ENCODE results near the gene ZNF333.
"Not testable (repeated sequence)": the region's sequence is repeated elsewhere in the genome, so short reads cannot be mapped to it uniquely, and the experiment has no call there.

ZNF333 gene

GRCh38 chr19:14699641-14700040, 9.8 kb downstream of the ZNF333 start:
- DNase-seq (ENCODE audit: low read depth) = no peak

GRCh38 chr19:14700711-14701375, 11.0 kb downstream of the ZNF333 start:
- no peak for DNase-seq (ENCODE audit: low read depth)

- no peak for DNase-seq (ENCODE audit: low read depth)
These were observed 14.0 kb downstream of the ZNF333 start for GRCh38 chr19:14703833-14704232.

- no peak for DNase-seq (ENCODE audit: low read depth)
These were observed 14.6 kb downstream of the ZNF333 start for GRCh38 chr19:14704450-14704849.

- DNase-seq (ENCODE audit: low read depth) = no peak
These were observed 26.0 kb downstream of the ZNF333 start for GRCh38 chr19:14715841-14716240.

- no peak for DNase-seq (ENCODE audit: low read depth)
These were observed 28.8 kb downstream of the ZNF333 start for GRCh38 chr19:14718522-14719116.

- DNase-seq (ENCODE audit: low read depth) = no peak
These were observed 29.3 kb downstream of the ZNF333 start for GRCh38 chr19:14719162-14719561.

GRCh38 chr19:14722127-14722526, 32.3 kb downstream of the ZNF333 start:
- DNase-seq (ENCODE audit: low read depth) = no peak

GRCh38 chr19:14728595-14728994, 38.7 kb downstream of the ZNF333 start:
- DNase-seq (ENCODE audit: low read depth) = no peak

GRCh38 chr19:14731200-14731599, 41.4 kb downstream of the ZNF333 start:
- no peak for DNase-seq (ENCODE audit: low read depth)

- DNase-seq (ENCODE audit: low read depth) = no peak
These were observed 42.7 kb downstream of the ZNF333 start for GRCh38 chr19:14732510-14732909.

- DNase-seq (ENCODE audit: low read depth) = no peak
These were observed 43.7 kb downstream of the ZNF333 start for GRCh38 chr19:14733574-14733973.

GRCh38 chr19:14735915-14736314, 46.1 kb downstream of the ZNF333 start:
- DNase-seq (ENCODE audit: low read depth) = no peak

- DNase-seq (ENCODE audit: low read depth) = no peak
These were observed 57.0 kb downstream of the ZNF333 start for GRCh38 chr19:14746886-14747285.

- DNase-seq (ENCODE audit: low read depth) = no peak
These were observed 58.8 kb downstream of the ZNF333 start for GRCh38 chr19:14748601-14749000.

- DNase-seq (ENCODE audit: low read depth) = no peak
These were observed 69.0 kb downstream of the ZNF333 start for GRCh38 chr19:14758816-14759215.

- DNase-seq (ENCODE audit: low read depth) = no peak
These were observed 71.8 kb downstream of the ZNF333 start for GRCh38 chr19:14761607-14762006.

GRCh38 chr19:14762111-14762510, 72.3 kb downstream of the ZNF333 start:
- no peak for DNase-seq (ENCODE audit: low read depth)

GRCh38 chr19:14763497-14764145, 73.8 kb downstream of the ZNF333 start:
- DNase-seq (ENCODE audit: low read depth) = no peak

GRCh38 chr19:14764401-14764800, 74.6 kb downstream of the ZNF333 start:
- no peak for DNase-seq (ENCODE audit: low read depth)

- not testable (repeated sequence) for DNase-seq (ENCODE audit: low read depth)
These were observed 75.6 kb downstream of the ZNF333 start for GRCh38 chr19:14765403-14765802.

- not testable (repeated sequence) for DNase-seq (ENCODE audit: low read depth)
These were observed 76.0 kb downstream of the ZNF333 start for GRCh38 chr19:14765841-14766240.

- DNase-seq (ENCODE audit: low read depth) = no peak
These were observed 77.7 kb downstream of the ZNF333 start for GRCh38 chr19:14767466-14767971.

All from T-helper 22 cell (primary cell).